A673 (cell line): ENCODE results near the gene CPED1. TPM values are rescaled to one million over a fixed set of nuclear protein-coding genes. Genes with fewer than 3 reads are reported as not detected.

Experiments used
- BruUV-seq: library from RNA; stranded (reverse); fragments of 400-500 nt; replicated peaks from 2 replicates; lab custom pipeline; 2021; lab: Mats Ljungman, UMichigan
- CTCF ChIA-PET: fragments of 300-600 bp; sonication (Branson Sonifier 250); formaldehyde crosslinking; loops from one replicate; lab custom pipeline; 2022; ENCODE audit warnings: antibody characterized with exemption; lab: Charles Lee
- POLR2A ChIA-PET: fragments of 300-600 bp; sonication (Branson Sonifier 250); formaldehyde crosslinking; loops from one replicate; lab custom pipeline; 2022; ENCODE audit warnings: antibody characterized with exemption; ENCODE audit not compliant: low non-redundant PET; lab: Charles Lee
- DNase-seq: peaks from one replicate; pipeline ENCODE4 v3.0.0-alpha.2; 2015; ENCODE audit warnings: low spot score
- H3K27ac ChIP-seq: fragments of 200-600 bp; sonication (generic); 2 replicates; pipeline ENCODE4 v1.5.1; 2016; ENCODE audit warnings: mixed run types, low read depth, mild to moderate bottlenecking, mixed read lengths, antibody characterized with exemption, low read length; ENCODE audit not compliant: poor library complexity, severe bottlenecking
- H3K27me3 ChIP-seq: fragments of 200-600 bp; sonication (generic); replicated peaks from 2 replicates; pipeline ENCODE4 v1.6.1; 2017; ENCODE audit warnings: mixed run types, low read depth, mild to moderate bottlenecking, mixed read lengths, antibody characterized with exemption, low read length; ENCODE audit not compliant: insufficient read depth, poor library complexity
- H3K36me3 ChIP-seq: fragments of 200-600 bp; sonication (generic); 2 replicates; pipeline ENCODE4 v1.6.1; 2016; ENCODE audit warnings: mixed run types, mild to moderate bottlenecking, mixed read lengths, antibody characterized with exemption, low read length; ENCODE audit not compliant: insufficient read depth, poor library complexity, severe bottlenecking
- H3K4me1 ChIP-seq: fragments of 200-600 bp; sonication (generic); 2 replicates; pipeline ENCODE4 v1.6.1; 2017; ENCODE audit warnings: mixed run types, mild to moderate bottlenecking, mixed read lengths, antibody characterized with exemption, low read length; ENCODE audit not compliant: insufficient read depth, poor library complexity, severe bottlenecking
- H3K4me3 ChIP-seq: fragments of 200-600 bp; sonication (generic); 2 replicates; pipeline ENCODE4 v1.5.1; 2016; ENCODE audit warnings: low read depth, mixed run types, mild to moderate bottlenecking, mixed read lengths, low read length; ENCODE audit not compliant: poor library complexity, severe bottlenecking
- H3K9me3 ChIP-seq: fragments of 200-600 bp; sonication (generic); 2 replicates; pipeline ENCODE4 v1.6.1; 2016; ENCODE audit warnings: mixed run types, low read depth, mild to moderate bottlenecking, mixed read lengths, antibody characterized with exemption, low read length; ENCODE audit not compliant: poor library complexity, severe bottlenecking
- CTCF ChIP-seq: fragments of 300-800, 200-600 bp; sonication (generic); conservative IDR thresholded peaks from 2 replicates; pipeline ENCODE4 v1.5.1; 2017; ENCODE audit warnings: low read depth, mild to moderate bottlenecking, antibody characterized with exemption, low read length, moderate library complexity, mixed read lengths
- EZH2 ChIP-seq: fragments of 200-600 bp; sonication (generic); IDR thresholded peaks from 2 replicates; pipeline ENCODE4 v1.6.1; 2017; ENCODE audit warnings: borderline replicate concordance, low read depth, mild to moderate bottlenecking, mixed read lengths, antibody characterized with exemption, low read length; ENCODE audit not compliant: poor library complexity, severe bottlenecking
- intact Hi-C: fragments of 100-400 bp; cut with micrococcal nuclease; formaldehyde crosslinking; loops from one replicate; pipeline ENCODE4 v1.10.0; 2022; ENCODE audit not compliant: unreplicated experiment
- total RNA-seq: library from RNA; stranded (reverse); gene quantifications from 2 replicates; pipeline ENCODE4 v1.2.3, GENCODE V29; 2021

Gene CPED1
- total RNA-seq, 1 experiment from 2014 or later, result 0.15 TPM

GRCh38 chr7:120994512-120995410 lies 6.2 kb downstream of the CPED1 start:
- CTCF ChIA-PET, result no interaction called here

DNA sequence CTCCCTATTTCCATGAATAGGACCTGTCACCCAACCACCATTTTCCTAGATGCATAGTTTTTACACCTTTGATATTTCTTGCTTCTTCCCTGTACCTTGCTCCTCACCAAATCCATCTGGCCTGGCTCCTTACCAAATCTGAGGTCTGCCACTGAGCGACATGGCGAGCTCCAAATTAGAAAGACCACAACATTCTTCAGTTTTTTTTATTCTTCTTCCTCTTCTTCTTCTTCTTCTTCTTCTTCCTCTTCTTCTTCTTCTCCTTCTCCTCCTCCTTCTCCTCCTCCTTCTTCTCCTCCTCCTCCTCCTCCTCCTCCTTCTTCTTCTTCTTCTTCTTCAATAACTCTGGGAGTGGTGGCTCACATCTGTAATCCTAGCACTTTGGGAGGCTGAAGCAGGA lies 7.1 kb downstream of the CPED1 start:
- Histone ChIP-seq H3K4me3 (no peak overlapping the region), H3K36me3 (no peaks in the 10 kb centered on the region), H3K4me1 (peaks cover 60% of the 10 kb centered on the region), H3K9me3 (no peaks in the 10 kb centered on the region), H3K27ac (no peak overlapping the region), H3K27me3 (no peaks in the 10 kb centered on the region)
- BruUV-seq, result no TSS peak
- TF ChIP-seq EZH2 (no peak), CTCF (no peak)
- POLR2A ChIA-PET, result interaction anchor here (0.6 kb wide), 1 partner anchor 37 kb away, joined by 3 read pairs; no protein-coding TSS in a partner anchor
- intact Hi-C loops, result loop anchor here (10.0 kb wide), 1 partner anchor 549 kb away; no protein-coding TSS in a partner anchor
- CTCF ChIA-PET, result no interaction called here
- DNase-seq, result no peak

More at GRCh38 chr7:120994512-120995410, 6.2 kb downstream of the CPED1 start:
- Histone ChIP-seq H3K27me3 (no peaks in the 10 kb centered on the region), H3K27ac (no peak overlapping the region), H3K9me3 (no peaks in the 10 kb centered on the region), H3K4me3 (no peak overlapping the region), H3K4me1 (peaks cover 60% of the 10 kb centered on the region), H3K36me3 (no peaks in the 10 kb centered on the region)
- no peak for TF ChIP-seq CTCF
- TF ChIP-seq EZH2, result no peak
- POLR2A ChIA-PET, result no interaction called here
- no TSS peak for BruUV-seq
- no peak for DNase-seq
- intact Hi-C loops, result loop anchor here (10.0 kb wide), 1 partner anchor 550 kb away; no protein-coding TSS in a partner anchor

DNA sequence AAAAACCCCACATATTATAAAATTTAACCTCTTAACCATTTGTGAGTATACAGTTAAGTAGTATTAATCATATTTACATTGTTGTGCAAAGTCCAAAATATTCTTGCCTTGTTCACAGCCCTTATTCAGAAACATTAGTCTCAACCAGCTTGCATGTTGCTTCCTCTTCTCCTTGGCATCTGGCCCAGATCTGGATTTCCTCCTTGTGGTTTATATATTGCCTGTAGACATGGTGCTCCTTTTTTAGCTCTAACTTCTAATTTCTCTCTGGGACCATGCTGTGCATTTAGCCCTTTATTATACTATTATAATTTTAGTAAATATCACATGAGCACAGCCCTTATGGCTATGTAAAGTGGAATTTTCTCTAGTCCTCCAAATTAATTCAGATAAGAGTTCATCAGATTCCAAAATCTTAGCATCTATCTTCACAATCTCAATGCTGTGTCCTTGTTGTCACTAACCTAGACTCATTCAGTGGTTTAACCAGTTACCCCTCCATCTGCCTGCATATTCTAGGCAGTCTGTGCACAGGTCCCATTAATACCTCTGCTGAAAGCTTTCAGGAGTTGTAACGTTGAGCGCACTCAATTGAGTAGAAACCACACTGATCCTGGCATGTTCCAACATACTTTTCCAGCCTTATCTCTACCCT lies 7.9 kb downstream of the CPED1 start:
- H3K4me1 ChIP-seq, result peaks cover 57% of the 10 kb centered on the region
- H3K36me3 ChIP-seq, result no peaks in the 10 kb centered on the region
- intact Hi-C loops, result loop anchor here (10.0 kb wide), 1 partner anchor 548 kb away; no protein-coding TSS in a partner anchor
- no peak overlapping the region for H3K4me3 ChIP-seq
- CTCF ChIA-PET, result no interaction called here
- BruUV-seq, result no TSS peak
- no peaks in the 10 kb centered on the region for H3K9me3 ChIP-seq
- DNase-seq, result peak; percentile 88
- POLR2A ChIA-PET, result interaction anchor here (0.6 kb wide), 1 partner anchor 37 kb away, joined by 3 read pairs; no protein-coding TSS in a partner anchor
- no peak overlapping the region for H3K27ac ChIP-seq
- TF ChIP-seq EZH2 (no peak), CTCF (no peak)
- no peaks in the 10 kb centered on the region for H3K27me3 ChIP-seq
